Measurements from ENCODE around the gene PRKAG1. TPM values are rescaled to one million over a fixed set of nuclear protein-coding genes. Genes with fewer than 3 reads are reported as not detected.

The PRKAG1 gene
- total RNA-seq, 1 donor from 2014 or later, result 80.4 TPM

GRCh38 chr12:49019443-49020324 is 1.1 kb upstream of the PRKAG1 start:
- DNase-seq (ENCODE audit: low spot score), result no peak

DNA sequence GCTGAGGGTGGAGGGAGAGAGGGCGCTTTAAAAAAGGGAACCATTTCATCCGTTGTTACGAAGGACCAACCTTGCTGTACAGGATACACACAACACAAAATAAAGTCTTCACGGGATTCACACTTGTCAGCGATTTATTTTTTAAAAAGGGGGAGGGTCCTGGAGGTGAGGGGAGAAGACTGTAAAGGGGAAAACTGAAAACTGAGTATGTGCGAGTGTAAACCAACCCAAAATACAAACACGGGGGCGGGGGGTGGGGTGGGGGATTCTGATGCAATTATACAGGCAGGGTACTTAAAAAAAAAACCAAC is 499 bp upstream of the PRKAG1 start:
- intact Hi-C loops (cut with DNase I), result loop anchor here (5.0 kb wide), 1 partner anchor 38 kb away; no protein-coding TSS in a partner anchor
- DNase-seq (ENCODE audit: low spot score), result no peak

More at GRCh38 chr12:49019443-49020324, 1.1 kb upstream of the PRKAG1 start:
- intact Hi-C loops (cut with DNase I), result loop anchor here (5.0 kb wide), 1 partner anchor 38 kb away; no protein-coding TSS in a partner anchor

DNA sequence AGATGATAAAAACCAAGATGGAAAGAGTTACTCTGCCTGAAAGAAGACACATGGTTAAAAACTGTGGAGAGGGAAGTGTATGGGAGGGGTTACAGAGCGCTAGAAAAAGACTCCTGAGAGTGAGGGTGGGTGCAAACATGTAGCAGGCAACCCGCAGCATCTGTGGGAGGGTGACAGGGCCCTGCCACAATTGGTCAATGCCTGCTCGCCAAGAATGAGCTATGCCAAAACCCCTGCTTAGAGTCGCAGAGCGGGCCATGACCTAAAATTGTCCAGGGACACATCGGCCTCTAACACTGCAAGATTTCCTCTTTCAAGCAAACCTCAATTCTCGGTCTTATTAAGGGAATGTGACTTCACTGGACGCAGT is 700 bp downstream of the PRKAG1 start:
- intact Hi-C loops (cut with DNase I), result loop anchor here (5.0 kb wide), 1 partner anchor 39 kb away; no protein-coding TSS in a partner anchor
- DNase-seq (ENCODE audit: low spot score), result no peak

DNA sequence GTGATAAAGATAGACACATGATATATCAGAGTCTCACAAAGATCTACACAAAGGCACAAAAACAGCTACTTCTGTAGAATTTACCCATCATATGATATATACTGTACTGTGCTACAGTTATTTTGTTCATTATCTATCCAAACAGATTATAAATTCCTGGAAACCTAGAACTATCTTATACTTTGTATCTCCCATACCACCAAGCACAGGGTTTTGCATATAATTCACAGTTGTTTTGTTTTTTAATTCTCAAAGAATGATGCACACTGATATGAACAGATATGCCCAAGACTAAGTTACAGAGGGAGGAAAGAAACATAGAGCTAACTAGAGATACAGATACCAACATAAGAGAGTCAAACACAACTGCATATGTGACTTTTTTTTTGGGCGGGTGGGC is 3.4 kb downstream of the PRKAG1 start:
- intact Hi-C loops (cut with DNase I), result loop anchor here (5.0 kb wide), 1 partner anchor 42 kb away; no protein-coding TSS in a partner anchor
- no peak for DNase-seq (ENCODE audit: low spot score)

GRCh38 chr12:49014547-49014946 is 4.0 kb downstream of the PRKAG1 start:
- intact Hi-C loops (cut with DNase I), result no loop called here
- no peak for DNase-seq (ENCODE audit: low spot score)

GRCh38 chr12:49013428-49013827 is 5.1 kb downstream of the PRKAG1 start:
- DNase-seq (ENCODE audit: low spot score), result no peak
- intact Hi-C loops (cut with DNase I), result no loop called here

DNA sequence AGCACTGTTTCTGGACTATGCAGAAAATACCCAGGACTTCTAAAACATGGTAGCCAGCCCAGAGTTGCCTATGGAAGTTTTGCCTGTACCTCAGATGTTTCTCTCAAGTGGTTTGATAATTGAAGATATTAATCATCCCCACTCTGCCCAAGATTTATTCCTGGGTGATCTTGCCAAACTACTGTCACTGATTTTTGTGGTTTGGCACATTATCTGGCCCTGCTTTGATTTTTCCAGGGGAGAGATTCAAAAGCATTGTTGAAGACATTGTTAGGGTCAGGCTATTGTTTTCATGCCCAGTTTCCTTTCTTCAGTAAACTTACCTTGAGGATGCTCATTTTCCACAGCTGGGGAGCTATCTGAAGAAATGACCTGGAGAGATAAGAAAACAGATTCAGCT is 5.8 kb downstream of the PRKAG1 start:
- intact Hi-C loops (cut with DNase I), result no loop called here
- no peak for DNase-seq (ENCODE audit: low spot score)

DNA sequence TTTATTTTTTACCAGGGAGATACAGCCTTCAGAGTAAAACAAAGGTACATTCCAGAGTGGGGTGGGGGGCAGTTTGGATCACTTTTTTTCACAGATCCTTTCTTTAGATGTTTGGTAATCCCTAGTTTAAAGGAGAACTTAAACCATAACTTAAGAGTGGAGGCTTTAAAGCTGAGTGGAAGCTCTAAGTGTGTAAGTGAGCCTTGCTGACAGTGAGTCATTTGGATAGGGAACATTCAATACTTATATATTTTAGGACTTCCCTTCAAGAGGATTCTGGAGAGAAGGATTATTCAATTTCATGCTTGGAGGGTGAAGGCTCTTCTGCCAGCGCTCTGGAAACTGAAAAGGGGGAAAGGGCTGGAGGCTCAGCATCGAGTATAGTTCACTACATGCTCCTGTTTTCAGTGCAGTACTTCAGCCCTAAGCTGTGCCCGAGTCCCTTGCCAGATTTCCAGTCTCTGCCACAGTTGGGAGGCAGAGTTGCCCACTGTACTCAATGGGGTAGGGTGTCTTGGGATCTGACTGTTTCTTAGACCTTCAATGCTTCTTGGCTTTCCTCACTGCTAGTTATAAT is 8.4 kb downstream of the PRKAG1 start:
- no peak for DNase-seq (ENCODE audit: low spot score)
- intact Hi-C loops (cut with DNase I), result no loop called here

- no peak for DNase-seq (ENCODE audit: low spot score)
- intact Hi-C loops (cut with DNase I), result no loop called here
Observed at GRCh38 chr12:49008943-49009342, 9.6 kb downstream of the PRKAG1 start.

- intact Hi-C loops (cut with DNase I), result no loop called here
- DNase-seq (ENCODE audit: low spot score), result no peak
Observed at GRCh38 chr12:49000346-49000745, 18.2 kb downstream of the PRKAG1 start.

- intact Hi-C loops (cut with DNase I), result loop anchor here (5.0 kb wide), 1 partner anchor 147 kb away; the partner anchor contains the start of gene DDX23
- DNase-seq (ENCODE audit: low spot score), result no peak
Observed at GRCh38 chr12:48999371-49000131, 19.0 kb downstream of the PRKAG1 start, which contains the start of gene DDN. Gene DDN, minus strand, starts transcription at chr12:48999375. Its CDS starts 88 bp downstream, at chr12:48999287.

DNA sequence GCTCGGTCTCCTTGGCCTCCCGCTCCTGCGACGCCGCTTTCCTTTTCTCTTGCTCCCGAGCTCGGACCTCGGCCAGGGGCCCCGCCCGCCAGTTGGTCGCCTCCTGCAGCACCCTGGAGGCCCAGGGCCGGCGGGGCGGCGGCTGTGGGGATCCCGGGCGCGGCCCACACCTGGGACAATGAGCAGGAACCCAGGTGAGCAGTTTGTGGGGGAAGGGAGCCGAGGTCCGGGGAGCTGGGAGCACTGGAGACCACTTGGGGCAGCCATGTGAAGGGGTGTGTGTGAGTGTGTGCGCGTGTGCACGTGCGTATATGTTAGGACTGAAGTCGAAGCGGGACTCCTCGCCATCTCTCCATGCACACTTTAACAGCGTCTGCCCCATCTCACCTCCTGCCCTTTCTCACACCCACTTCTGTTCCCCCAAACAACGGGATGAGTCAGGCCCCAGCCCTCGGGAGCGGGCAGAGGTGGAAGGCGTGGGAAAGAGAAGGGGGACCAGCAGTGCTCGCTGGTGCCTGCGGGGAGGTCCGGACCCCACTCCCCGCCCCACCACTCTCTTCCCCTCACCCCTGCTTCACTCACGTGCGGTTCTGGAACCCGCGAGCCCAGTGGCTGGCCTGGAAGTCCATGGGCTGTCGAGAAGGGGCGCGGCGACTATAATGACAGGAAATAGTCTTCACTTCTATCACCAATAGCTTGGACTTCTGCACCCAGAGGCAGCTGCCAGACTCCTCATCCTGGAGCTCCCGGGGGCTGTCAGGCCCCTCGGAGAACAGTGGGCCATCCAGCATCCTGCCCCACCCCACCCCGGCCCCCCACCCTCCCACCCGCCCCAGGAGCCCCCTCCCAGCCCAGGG is 19.9 kb downstream of the PRKAG1 start:
- DNase-seq (ENCODE audit: low spot score), result no peak
- intact Hi-C loops (cut with DNase I), result loop anchor here (5.0 kb wide), 1 partner anchor 146 kb away; the partner anchor contains the start of gene DDX23

- DNase-seq (ENCODE audit: low spot score), result no peak
- intact Hi-C loops (cut with DNase I), result loop anchor here (5.0 kb wide), 1 partner anchor 146 kb away; the partner anchor contains the start of gene DDX23
Observed at GRCh38 chr12:48997719-48998496, 20.7 kb downstream of the PRKAG1 start.

DNA sequence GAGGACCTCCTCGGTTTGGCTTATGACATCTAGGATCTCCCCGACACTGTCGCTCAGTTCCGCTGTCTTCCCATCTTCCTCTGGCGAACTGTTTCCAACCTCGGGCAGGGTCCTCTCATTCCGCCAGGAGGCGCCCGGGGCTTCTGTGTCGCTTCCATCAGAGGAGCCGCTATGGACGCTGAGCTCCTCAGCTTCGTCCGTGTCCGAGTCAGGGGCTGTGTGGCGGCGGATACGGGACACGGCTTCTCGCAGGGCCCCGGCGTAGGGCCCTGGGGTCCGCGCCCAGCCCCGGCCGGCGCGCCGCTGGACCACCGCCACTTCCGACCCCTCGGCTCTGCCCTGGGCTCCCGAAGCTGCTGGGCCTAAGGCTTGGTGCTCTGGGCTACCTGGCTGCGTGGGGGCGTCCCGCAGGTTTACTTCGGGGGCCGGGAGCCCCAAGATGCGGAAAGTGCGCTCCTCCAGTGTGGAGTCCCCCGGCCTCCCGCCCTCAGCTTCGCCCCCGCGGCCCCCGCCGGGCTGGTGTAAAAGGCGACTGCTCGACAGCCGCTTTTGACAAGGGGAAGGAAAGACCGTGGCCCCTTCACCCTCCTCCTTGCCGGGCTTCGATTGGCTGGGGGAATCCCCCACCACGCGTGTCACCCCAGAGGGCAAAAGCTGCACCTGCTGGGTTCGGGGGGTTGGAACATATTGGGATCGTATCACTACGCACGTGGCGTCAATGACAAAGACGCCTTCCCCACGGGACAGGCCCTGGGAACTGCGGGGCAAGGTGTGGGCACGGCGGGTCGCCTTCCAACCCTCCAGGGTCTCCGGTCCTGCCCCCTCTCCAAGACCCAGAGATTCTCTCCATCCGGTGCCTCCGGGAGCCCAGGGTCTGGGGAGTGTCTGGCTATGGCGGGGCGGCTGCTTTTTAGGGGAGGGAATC is 21.5 kb downstream of the PRKAG1 start:
- intact Hi-C loops (cut with DNase I), result loop anchor here (5.0 kb wide), 1 partner anchor 145 kb away; the partner anchor contains the start of gene DDX23
- DNase-seq (ENCODE audit: low spot score), result peak; percentile 92

DNA sequence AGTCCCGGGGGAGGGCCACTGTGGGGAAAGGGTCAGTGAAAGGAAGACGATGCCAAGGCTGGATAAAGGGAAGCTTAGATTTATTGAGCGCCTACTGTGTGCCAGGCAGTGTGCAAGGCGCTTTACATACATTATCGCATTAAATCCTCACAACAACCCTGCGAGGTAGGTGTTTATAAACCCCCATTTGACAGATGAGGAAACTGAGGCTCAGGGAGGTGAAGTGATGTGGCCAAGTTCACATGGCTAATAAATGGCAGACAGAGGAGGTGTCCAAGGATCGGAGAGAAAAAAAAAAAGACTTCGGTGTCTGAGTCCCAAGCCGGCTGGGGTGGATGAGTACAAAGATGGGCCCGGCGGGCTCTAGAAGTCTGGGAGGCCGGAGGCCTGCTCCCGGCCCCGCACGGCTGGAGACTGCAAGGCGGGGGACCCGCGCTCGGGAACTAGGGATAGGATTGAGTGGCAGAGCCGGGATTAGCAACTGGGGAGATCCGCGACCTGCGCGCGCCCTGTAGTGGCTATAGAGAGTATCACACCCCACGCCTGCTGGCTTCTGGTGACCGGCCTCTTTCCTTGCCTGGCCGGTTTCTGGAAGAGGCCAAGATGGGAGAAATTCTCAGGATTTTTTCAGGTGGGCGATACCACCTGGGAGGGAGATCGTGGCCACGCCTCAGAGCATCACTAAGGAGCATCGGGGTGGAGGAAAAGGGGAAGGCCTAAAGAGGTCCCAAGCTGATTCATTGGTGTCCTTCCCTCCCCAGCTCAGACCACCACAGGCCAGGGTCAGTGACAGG is 23.3 kb downstream of the PRKAG1 start:
- intact Hi-C loops (cut with DNase I), result loop anchor here (5.0 kb wide), 1 partner anchor 143 kb away; the partner anchor contains the start of gene DDX23
- DNase-seq (ENCODE audit: low spot score), result peak; percentile 90

All from cardiac septum (tissue), 1 donor.